ENCODE data around the gene PCDHGA5.
"Not testable (repeated sequence)": the region's sequence is repeated elsewhere in the genome, so short reads cannot be mapped to it uniquely, and the experiment has no call there.

PCDHGA5 gene

DNA sequence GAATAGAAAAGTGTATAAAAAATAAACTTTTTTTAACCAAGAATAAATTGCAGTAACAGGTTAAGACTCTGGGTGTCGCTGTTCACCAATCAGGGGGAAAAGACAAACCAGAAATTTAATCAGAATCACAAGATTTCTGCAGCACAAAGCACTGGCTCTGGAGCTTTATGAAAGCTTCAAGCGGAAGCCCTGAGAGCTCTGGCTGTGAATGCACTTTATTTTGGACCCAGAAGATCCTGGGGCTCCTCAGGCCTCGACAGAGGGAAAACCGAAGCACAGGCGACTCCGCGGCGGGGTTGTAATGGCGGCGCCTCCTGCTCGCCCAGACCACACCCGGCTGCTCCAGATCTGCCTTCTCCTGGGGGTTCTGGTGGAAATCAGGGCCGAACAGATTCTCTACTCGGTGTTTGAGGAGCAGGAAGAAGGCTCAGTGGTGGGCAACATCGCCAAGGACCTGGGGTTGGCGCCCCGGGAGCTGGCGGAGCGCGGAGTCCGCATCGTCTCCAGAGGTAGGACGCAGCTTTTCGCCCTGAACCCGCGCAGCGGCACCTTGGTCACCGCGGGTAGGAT, 9.0 kb upstream of the PCDHGA5 start, which contains the start of gene PCDHGA4:
PCDHGA4 (plus strand) TSS at position 122 of the 570 bp plus-strand sequence; CDS start at position 209, 87 bp downstream.
- DNase-seq = no peak

DNA sequence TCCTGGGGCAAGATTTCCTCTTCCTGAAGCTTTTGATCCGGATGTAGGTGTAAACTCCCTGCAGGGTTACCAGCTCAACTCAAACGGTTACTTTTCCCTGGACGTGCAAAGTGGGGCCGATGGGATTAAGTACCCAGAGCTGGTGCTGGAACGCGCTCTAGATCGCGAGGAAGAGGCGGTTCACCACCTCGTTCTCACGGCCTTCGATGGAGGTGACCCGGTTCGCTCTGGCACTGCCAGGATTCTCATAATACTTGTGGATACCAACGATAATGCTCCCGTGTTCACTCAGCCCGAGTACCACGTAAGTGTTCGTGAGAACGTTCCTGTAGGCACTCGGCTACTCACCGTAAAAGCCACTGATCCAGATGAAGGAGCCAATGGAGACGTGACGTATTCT, 8.3 kb upstream of the PCDHGA5 start:
- no peak for DNase-seq

DNA sequence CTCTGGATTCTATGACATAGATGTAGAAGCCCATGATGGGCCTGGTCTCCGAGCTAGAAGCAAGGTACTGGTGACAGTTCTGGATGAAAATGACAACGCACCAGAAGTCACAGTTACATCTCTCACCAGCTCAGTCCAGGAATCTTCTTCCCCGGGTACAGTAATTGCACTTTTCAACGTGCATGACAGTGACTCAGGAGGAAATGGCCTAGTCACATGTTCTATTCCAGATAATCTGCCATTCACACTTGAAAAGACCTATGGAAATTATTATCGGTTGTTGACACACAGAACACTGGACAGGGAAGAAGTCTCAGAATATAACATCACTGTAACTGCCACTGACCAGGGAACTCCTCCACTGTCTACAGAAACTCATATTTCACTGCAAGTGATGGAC, 7.8 kb upstream of the PCDHGA5 start:
- DNase-seq = no peak

DNA sequence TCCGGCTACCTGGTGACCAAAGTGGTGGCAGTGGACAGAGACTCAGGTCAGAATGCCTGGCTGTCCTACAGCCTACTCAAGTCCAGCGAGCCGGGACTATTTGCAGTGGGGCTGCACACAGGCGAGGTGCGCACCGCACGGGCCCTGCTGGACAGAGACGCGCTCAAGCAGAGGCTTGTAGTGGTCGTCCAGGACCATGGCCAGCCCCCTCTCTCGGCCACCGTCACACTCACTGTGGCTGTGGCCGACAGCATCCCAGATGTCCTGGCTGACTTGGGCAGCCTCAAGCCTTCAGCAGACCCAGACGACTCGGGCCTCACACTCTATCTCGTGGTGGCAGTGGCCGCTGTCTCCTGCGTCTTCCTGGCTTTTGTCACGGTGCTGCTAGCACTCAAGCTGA, 7.0 kb upstream of the PCDHGA5 start:
- DNase-seq = no peak

DNA sequence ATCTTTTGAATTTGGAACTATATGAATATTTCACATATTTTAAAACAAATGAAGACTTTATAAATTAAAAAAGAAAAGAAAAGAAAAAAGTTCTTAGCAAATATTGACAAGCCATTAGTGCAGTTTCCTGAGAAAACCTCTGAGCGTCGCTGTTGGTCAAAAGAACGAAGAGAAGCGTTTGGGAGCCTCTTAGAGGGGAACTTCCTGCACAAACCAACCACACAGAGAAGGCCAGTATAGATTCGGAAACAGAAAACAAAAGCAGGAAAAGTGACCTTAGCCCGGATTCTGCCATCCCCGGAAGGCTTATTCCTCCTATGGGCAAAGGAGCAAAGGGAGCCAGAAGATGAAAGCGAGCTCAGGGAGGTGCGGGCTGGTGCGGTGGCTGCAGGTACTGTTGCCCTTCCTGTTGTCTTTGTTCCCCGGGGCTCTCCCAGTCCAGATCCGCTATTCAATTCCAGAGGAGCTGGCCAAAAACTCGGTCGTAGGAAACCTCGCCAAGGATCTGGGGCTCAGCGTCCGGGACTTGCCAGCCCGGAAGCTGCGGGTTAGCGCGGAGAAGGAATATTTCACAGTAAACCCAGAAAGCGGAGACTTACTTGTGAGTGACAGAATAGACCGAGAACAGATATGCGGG, 4.1 kb upstream of the PCDHGA5 start, which contains the start of gene PCDHGB2:
PCDHGB2 (plus strand) TSS at position 205 of the 637 bp plus-strand sequence; CDS start at position 347, 142 bp downstream.
- no peak for DNase-seq

DNA sequence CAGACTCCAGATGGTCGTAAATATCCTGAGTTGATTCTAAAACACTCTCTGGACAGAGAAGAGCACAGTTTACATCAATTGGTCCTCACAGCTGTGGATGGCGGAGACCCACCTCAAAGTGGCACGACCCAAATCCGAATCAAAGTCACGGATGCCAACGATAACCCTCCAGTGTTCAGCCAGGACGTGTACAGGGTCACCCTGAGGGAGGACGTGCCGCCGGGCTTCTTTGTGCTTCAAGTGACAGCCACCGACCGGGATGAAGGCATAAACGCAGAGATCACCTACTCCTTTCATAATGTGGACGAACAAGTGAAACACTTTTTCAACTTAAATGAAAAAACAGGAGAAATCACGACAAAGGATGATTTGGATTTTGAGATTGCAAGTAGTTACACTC, 3.3 kb upstream of the PCDHGA5 start:
- no peak for DNase-seq

DNA sequence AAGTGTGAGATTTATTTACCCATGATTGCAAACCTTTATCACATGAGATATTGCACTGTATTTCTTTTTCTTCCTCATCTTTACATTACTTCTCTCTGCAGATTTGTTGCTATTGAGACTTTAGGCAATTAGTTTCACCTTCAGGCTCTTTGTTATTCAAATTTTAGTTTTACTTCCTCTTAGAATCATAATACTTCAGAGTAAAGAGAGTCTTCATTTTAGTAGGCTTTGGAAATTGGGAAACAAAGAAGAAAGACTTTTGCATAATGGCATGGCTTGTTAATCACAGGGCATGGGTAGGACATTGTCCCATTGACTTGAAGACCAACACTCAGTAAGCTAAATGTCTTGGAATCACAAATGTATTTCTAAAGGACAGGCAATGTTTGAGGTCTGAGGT, 1.2 kb upstream of the PCDHGA5 start:
- DNase-seq = no peak

DNA sequence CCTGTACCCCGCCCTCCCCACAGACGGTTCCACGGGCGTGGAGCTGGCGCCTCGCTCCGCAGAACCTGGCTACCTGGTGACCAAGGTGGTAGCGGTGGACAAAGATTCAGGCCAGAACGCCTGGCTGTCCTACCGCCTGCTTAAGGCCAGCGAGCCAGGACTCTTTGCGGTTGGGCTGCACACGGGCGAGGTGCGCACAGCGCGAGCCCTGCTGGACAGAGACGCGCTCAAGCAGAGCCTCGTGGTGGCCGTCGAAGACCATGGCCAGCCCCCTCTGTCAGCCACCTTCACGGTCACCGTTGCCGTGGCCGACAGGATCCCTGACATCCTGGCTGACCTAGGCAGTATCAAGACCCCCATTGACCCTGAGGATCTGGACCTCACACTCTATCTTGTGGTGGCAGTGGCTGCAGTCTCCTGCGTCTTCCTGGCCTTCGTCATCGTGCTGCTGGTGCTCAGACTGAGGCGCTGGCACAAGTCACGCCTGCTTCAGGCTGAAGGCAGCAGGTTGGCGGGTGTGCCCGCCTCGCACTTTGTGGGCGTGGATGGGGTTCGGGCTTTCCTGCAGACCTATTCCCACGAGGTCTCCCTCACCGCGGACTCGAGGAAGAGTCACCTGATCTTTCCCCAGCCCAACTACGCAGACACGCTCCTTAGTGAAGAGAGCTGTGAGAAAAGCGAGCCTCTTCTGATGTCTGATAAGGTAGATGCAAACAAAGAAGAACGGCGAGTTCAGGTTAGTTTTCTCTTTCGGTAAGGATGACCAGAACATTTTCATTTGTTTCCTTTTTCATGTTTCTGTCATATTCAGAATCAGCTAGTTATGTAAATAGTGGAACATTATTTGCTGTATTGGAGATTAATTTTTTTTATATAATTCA, 2.3 kb downstream of the PCDHGA5 start:
- no peak for DNase-seq

DNA sequence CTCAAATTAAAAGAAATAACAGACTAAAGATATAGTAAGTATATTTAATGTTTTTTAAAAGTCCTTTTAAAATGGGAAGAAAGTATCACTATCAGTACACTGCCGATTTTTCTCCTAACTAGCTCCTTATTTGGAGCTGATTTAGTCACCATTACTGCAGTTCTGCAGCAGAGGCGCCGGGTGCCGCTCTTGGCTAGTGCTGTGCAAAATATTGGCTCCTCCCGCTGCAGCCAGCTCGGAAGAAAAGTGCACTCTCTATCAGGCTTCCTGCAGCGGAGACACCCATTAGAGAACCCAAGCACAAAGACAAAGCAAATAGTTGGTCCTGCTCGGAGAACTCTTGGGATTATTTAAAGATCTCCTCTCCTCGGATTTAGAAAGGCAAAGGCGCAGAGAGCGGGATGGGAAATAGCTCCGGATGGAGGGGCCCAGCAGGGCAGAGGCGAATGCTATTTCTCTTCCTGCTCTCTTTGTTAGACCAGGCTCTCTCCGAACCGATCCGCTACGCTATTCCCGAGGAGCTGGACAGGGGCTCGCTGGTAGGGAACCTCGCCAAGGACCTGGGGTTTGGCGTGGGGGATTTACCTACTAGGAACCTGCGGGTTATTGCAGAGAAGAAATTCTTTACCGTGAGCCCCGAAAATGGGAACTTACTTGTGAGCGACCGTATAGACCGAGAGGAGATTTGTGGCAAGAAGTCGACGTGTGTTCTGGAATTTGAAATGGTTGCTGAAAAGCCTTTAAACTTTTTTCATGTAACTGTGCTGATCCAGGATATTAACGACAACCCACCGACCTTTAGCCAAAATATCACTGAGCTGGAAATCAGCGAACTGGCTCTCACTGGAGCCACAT, 6.3 kb downstream of the PCDHGA5 start, which contains the start of gene PCDHGB3:
PCDHGB3 (plus strand) TSS at position 249 of the 855 bp plus-strand sequence; CDS start at position 402, 153 bp downstream.
- no peak for DNase-seq

DNA sequence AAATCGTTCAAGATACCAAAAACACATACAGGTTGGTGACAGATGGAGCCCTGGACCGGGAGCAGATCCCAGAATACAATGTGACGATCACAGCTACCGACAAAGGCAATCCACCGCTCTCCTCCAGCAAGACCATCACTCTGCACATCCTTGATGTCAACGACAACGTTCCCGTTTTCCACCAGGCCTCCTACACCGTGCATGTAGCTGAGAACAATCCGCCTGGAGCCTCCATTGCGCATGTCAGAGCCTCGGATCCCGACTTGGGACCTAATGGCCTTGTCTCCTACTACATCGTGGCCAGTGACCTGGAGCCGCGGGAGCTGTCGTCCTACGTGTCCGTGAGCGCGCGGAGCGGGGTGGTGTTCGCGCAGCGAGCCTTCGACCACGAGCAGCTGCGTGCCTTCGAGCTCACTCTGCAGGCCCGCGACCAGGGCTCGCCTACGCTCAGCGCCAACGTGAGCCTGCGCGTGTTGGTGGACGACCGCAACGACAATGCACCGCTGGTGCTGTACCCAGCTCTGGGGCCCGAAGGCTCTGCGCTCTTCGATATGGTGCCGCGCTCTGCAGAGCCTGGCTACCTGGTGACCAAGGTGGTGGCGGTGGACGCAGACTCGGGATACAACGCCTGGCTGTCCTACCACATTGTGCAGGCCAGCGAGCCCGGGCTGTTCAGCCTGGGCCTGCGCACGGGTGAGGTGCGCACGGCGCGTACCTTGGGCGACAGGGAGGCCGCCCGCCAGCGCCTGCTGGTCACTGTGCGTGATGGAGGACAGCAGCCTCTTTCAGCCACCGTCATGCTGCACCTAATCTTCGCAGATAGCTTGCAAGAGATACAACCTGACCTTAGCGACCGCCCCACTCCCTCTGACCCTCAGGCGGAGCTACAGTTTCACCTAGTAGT, 7.9 kb downstream of the PCDHGA5 start:
- DNase-seq = no peak

DNA sequence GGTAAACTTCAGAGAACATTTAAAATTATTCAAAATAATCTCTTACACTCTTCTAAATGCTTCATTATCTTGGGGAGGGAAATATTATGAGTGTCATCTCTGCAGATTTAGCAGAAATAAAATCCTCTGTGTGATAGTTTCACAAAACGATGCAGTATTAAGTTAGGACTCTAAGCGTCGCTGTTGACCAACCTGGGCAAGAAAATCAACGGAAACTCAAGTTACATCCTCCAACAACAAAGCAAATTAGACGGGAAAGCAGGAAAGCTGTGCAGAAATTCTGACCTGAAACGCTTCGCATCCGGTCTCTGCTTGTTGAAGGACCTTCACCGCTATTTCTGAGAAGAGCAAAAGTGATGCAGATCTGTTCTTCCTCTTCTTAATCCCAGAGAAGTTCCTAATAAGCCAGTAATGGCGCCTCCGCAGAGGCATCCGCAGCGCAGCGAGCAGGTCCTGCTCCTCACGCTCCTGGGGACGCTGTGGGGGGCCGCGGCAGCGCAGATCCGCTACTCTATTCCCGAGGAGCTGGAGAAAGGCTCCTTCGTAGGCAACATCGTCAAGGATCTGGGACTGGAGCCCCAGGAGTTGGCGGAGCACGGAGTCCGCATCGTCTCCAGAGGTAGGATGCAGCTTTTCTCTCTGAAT, 9.8 kb downstream of the PCDHGA5 start, which contains the start of gene PCDHGA6:
PCDHGA6 (plus strand) TSS at position 219 of the 645 bp plus-strand sequence; CDS start at position 412, 193 bp downstream.
- no peak for DNase-seq

DNA sequence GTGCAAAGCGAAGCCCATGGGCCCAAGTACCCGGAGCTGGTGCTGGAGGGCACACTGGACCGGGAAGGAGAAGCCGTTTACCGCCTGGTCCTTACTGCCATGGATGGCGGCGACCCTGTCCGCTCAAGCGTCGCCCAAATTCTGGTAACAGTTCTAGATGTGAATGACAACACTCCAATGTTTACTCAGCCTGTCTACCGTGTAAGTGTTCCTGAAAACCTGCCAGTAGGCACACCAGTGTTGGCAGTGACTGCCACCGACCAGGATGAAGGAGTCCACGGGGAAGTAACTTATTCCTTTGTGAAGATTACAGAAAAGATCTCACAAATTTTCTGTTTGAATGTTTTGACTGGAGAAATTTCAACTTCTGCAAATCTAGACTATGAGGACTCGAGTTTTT, 10.7 kb downstream of the PCDHGA5 start:
- no peak for DNase-seq

DNA sequence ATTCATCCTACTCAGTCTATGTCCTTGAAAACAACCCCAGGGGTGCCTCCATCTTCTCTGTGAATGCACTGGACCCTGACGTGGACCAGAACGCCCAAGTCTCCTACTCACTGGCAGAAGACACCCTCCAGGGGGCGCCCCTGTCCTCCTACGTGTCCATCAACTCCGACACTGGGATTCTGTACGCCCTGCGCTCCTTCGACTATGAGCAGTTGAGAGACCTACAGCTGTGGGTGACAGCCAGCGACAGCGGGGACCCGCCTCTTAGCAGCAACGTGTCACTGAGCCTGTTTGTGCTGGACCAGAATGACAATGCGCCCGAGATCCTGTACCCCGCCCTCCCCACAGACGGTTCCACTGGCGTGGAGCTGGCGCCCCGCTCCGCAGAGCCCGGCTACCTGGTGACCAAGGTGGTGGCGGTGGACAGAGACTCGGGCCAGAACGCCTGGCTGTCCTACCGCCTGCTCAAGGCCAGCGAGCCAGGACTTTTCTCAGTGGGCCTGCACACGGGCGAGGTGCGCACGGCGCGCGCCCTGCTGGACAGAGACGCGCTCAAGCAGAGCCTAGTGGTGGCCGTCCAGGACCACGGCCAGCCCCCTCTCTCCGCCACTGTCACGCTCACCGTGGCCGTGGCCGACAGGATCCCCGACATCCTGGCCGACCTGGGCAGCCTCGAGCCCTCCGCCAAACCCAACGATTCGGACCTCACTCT, 11.6 kb downstream of the PCDHGA5 start:
- not testable (repeated sequence) for DNase-seq

DNA sequence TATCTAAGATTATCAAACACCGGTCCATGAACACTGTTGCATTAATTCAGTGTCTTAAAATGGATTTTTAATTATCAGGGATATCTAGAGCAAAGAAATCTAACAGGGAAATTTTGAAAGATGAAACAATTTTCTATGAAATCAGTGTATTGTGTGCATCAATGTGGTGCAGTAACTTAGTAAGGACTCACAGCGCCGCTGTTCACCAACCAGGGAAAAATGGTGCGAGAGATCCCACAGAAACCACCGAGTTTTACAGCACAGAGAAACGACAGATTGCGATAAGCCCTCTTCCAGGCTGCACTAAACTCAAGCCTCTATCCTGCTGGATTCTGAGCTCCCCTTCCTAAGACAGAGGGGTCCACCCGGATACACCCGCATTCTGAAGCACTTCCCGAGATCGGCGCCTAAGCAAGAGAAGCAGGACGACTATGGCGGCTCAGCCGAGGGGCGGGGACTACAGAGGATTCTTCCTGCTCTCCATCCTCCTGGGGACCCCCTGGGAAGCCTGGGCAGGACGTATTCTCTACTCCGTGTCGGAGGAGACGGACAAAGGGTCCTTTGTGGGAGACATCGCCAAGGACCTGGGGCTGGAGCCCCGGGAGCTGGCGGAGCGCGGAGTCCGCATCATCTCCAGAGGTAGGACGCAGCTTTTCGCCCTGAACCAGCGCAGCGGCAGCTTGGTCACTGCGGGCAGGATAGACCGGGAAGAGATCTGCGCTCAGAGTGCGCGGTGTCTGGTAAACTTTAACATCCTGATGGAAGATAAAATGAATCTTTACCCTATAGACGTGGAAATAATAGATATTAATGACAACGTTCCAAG, 18.7 kb downstream of the PCDHGA5 start, which contains the start of gene PCDHGA7:
PCDHGA7 (plus strand) TSS at position 274 of the 826 bp plus-strand sequence; CDS start at position 432, 158 bp downstream.
- DNase-seq = no peak

DNA sequence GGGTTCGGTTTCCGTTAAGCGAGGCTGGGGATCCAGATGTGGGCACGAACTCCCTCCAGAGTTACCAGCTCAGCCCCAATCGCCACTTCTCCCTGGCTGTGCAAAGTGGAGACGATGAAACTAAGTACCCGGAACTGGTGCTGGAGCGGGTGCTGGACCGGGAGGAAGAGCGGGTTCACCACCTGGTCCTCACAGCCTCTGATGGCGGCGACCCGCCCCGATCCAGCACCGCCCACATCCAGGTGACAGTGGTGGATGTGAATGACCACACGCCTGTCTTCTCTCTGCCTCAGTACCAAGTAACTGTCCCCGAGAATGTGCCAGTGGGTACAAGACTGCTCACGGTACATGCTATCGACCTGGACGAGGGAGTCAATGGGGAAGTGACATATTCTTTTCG, 19.4 kb downstream of the PCDHGA5 start:
- no peak for DNase-seq

DNA sequence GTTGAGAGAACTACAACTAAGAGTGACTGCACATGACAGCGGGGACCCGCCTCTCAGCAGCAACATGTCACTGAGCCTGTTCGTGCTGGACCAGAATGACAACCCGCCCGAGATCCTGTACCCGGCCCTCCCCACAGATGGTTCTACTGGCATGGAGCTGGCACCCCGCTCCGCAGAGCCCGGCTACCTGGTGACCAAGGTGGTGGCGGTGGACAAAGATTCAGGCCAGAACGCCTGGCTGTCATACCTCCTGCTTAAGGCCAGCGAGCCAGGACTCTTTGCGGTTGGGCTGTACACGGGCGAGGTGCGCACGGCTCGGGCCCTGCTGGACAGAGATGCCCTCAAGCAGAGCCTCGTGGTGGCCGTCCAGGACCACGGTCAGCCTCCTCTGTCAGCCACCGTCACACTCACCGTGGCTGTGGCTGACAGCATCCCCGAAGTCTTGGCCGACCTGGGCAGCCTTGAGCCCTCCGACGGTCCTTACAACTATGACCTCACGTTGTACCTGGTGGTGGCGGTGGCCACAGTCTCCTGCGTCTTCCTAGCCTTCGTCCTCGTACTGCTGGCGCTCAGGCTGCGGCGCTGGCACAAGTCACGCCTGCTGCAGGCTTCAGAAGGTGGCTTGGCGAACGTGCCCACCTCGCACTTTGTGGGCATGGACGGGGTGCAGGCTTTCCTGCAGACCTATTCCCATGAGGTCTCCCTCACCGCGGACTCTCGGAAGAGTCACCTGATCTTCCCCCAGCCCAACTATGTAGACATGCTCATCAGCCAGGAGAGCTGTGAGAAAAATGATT, 20.7 kb downstream of the PCDHGA5 start:
- DNase-seq = no peak

DNA sequence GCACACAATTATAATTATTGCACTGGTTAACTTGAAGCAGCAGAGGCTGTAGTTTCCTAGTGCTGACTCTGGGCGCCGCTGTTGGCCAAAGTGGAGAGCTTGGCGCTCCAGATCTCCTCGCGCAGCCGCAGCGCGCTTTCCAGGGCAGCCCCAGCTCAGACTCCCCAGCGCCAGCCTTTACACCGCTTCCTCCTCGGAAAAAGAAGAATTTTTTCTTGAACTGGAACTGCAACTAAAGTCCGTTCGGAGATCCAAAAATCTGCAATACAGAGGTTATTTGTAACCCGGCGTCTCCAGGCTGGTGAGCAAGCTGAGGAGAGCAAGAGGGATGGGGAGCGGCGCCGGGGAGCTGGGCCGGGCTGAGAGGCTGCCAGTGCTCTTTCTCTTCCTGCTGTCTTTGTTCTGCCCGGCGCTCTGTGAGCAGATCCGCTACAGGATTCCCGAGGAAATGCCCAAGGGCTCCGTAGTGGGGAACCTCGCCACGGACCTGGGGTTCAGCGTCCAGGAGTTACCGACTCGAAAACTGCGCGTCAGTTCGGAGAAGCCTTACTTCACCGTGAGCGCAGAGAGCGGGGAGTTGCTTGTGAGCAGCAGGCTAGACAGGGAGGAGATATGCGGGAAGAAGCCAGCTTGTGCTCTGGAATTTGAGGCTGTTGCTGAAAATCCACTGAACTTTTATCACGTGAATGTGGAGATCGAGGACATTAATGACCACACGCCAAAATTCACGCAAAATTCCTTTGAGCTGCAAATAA, 23.8 kb downstream of the PCDHGA5 start, which contains the start of gene PCDHGB4:
PCDHGB4 (plus strand) TSS at position 142 of the 755 bp plus-strand sequence; CDS start at position 329, 187 bp downstream.
- not testable (repeated sequence) for DNase-seq

Measured in DMS 273 treated with DMSO at 0.1 percent for 48 hours (cell line).